Mammary epithelial cell (primary cell): ENCODE data around the gene FAM107A.

Experiments
- EZH2 ChIP-seq: IDR thresholded peaks from 2 replicates; pipeline ENCODE4 v1.6.1; 2012; ENCODE audit warnings: low read length, inconsistent platforms, borderline replicate concordance
- TF ChIP-seq, protein P1 (sequence below), 2 donors: IDR thresholded peaks in 1 of 2; conservative IDR thresholded peaks in 1 of 2; 2 replicates each; pipeline ENCODE4 v1.5.1; 2011 to 2012; ENCODE audit warnings: inconsistent platforms in 2 of 2, low read length in 2 of 2, mild to moderate bottlenecking in 2 of 2, control low read depth in 1 of 2, low read depth in 1 of 2; ENCODE audit not compliant: insufficient read depth in 1 of 2; ENCODE audit errors: extremely low read depth in 1 of 2

DNA sequence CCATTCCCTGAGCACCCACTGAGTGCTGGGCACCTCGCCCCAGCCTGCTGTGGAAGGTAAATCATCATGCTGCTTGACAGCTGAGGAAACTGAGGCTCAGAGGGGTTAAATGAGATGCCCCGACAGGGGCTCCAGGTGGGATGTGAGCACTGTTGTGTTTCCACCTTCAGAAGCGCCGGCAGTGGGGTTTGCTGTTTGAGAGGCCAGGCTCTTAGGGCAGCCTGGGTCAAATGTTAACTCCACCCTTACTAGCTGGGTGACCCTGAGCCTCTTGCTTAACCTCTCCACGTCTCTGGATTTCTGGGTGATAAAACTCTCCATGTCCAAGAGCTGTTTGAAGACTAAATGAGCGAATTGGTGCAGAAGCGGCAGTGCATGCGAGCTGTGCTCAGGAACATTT, 46.3 kb upstream of the FAM107A start:
- TF ChIP-seq, protein P1, sequence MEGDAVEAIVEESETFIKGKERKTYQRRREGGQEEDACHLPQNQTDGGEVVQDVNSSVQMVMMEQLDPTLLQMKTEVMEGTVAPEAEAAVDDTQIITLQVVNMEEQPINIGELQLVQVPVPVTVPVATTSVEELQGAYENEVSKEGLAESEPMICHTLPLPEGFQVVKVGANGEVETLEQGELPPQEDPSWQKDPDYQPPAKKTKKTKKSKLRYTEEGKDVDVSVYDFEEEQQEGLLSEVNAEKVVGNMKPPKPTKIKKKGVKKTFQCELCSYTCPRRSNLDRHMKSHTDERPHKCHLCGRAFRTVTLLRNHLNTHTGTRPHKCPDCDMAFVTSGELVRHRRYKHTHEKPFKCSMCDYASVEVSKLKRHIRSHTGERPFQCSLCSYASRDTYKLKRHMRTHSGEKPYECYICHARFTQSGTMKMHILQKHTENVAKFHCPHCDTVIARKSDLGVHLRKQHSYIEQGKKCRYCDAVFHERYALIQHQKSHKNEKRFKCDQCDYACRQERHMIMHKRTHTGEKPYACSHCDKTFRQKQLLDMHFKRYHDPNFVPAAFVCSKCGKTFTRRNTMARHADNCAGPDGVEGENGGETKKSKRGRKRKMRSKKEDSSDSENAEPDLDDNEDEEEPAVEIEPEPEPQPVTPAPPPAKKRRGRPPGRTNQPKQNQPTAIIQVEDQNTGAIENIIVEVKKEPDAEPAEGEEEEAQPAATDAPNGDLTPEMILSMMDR (conservative IDR thresholded peaks at IDR 0.05 in 1 of 2, IDR thresholded peaks at IDR 0.05 in 1 of 2; ENCODE audit: extremely low read depth in 1 of 2, insufficient read depth in 1 of 2, low read depth in 1 of 2, low read length in 2 of 2): no peak
- no peak for TF ChIP-seq EZH2
